ENCODE results near the gene POFUT1. TPM values are rescaled to one million over a fixed set of nuclear protein-coding genes. Genes with fewer than 3 reads are reported as not detected.

The POFUT1 gene
- polyA plus RNA-seq, 1 of the 3 experiments (the other 2 are of a cell fraction), result 35.6 TPM

DNA sequence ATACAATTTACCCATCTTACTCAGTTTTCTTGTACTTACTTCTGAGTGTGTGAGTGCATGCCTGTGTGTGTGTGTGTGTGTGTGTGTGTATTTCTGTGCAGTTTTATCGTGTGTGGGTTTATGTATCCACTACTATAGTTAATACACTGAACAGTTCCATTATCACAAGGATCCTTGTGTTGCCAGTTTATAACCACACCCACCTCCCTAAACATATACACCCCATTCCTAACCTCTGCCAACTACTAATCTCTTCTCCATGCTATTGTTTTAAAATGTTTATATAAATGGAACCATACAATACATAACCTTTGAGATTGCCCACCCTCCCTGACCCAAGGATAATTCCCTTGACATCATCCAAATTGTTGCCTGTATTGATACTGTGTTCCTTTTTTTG is 18.7 kb downstream of the POFUT1 start:
- no peaks in the 10 kb centered on the region for H3K4me1 ChIP-seq (ENCODE audit: control insufficient read depth in 1 of 2, insufficient read depth in 2 of 2, low read depth in 1 of 2, low read length in 1 of 2)
- 100% methylated on average over 1 of the region's 1 CpG for WGBS (ENCODE audit: low lambda C conversion rate)
- no peak overlapping the region for H3K27ac ChIP-seq (ENCODE audit: low read depth in 2 of 2, low read length in 1 of 2)
- no peaks in the 10 kb centered on the region for H4K20me1 ChIP-seq (ENCODE audit: insufficient read depth)
- ChIA-PET CTCF (interaction anchor here (1.7 kb wide), 1 partner anchor 393 kb away, joined by 4 read pairs; no protein-coding TSS in a partner anchor), POLR2A (no interaction called here)
- H3K36me3 ChIP-seq (replicated peaks in 1 of 2; ENCODE audit: control insufficient read depth in 1 of 2, insufficient read depth in 2 of 2, low read length in 1 of 2), result peaks cover 14 to 39% of the 10 kb centered on the region in 2 experiments
- no peak overlapping the region for H3K4me3 ChIP-seq (ENCODE audit: low read depth in 2 of 2, low read length in 1 of 2)
- H3K9me2 ChIP-seq, result no peaks in the 10 kb centered on the region
- H3K27me3 ChIP-seq (ENCODE audit: insufficient read depth), result no peaks in the 10 kb centered on the region
- no peak overlapping the region for H3K9ac ChIP-seq
- DNase-seq, result no peak
- H3K79me2 ChIP-seq (ENCODE audit: insufficient read depth), result no peaks in the 10 kb centered on the region
- H3F3A ChIP-seq (replicated peaks; ENCODE audit: insufficient read depth), result no peaks in the 10 kb centered on the region
- no peak overlapping the region for H2AFZ ChIP-seq (ENCODE audit: low read depth)
- no peak overlapping the region for H3K4me2 ChIP-seq
- H3K9me3 ChIP-seq, result no peaks in the 10 kb centered on the region
- no peak for TF ChIP-seq NRF1 (IDR thresholded peaks at IDR 0.05; ENCODE audit: low read depth, low read length)
- TF ChIP-seq YY1 (IDR thresholded peaks at IDR 0.05; ENCODE audit: low read depth), result no peak
- TF ChIP-seq MEF2A (IDR thresholded peaks at IDR 0.05; ENCODE audit: borderline replicate concordance, low read depth), result no peak

DNA sequence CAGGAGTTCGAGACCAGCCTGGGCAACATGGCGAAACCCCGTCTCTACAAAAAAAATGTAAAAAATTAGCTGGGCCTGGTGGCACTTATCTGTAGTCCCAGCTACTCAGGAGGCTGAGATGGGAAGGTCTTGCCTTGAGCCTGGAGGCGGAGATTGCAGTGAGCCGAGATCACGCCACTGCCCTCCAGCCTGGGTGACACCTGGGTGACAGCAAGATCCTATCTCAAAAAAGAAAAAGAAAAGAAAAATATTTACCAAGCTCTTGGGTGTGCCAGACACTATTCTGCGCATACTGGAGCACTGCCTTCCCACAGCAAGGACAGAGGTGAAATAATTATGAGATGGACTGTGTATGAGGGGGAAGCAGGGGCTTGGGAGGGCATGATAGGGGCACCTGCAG is 19.6 kb downstream of the POFUT1 start:
- Histone ChIP-seq H3K9ac (no peak overlapping the region), H3K4me1 (ENCODE audit: control insufficient read depth in 1 of 2, insufficient read depth in 2 of 2, low read depth in 1 of 2, low read length in 1 of 2) (no peaks in the 10 kb centered on the region), H3K79me2 (ENCODE audit: insufficient read depth) (no peaks in the 10 kb centered on the region), H3K9me3 (no peaks in the 10 kb centered on the region), H3K4me3 (ENCODE audit: low read depth in 2 of 2, low read length in 1 of 2) (no peak overlapping the region), H3K27me3 (ENCODE audit: insufficient read depth) (no peaks in the 10 kb centered on the region), H4K20me1 (ENCODE audit: insufficient read depth) (no peaks in the 10 kb centered on the region), H3K27ac (ENCODE audit: low read depth in 2 of 2, low read length in 1 of 2) (no peak overlapping the region), H3K4me2 (no peak overlapping the region), H3K9me2 (no peaks in the 10 kb centered on the region), H3K36me3 (replicated peaks in 1 of 2; ENCODE audit: control insufficient read depth in 1 of 2, insufficient read depth in 2 of 2, low read length in 1 of 2) (peaks cover 16 to 44% of the 10 kb centered on the region in 2 experiments), H3F3A (replicated peaks; ENCODE audit: insufficient read depth) (no peaks in the 10 kb centered on the region), H2AFZ (ENCODE audit: low read depth) (no peak overlapping the region)
- TF ChIP-seq CHD2 (IDR thresholded peaks at IDR 0.05; ENCODE audit: low read length, partially characterized antibody) (no peak), MXI1 (IDR thresholded peaks at IDR 0.05; ENCODE audit: low read depth, low read length) (no peak), NFIC (IDR thresholded peaks at IDR 0.05; ENCODE audit: borderline replicate concordance) (no peak), GABPA (IDR thresholded peaks at IDR 0.05; ENCODE audit: low read depth) (no peak), RXRA (IDR thresholded peaks at IDR 0.05; ENCODE audit: borderline replicate concordance, low read depth) (no peak), POLR2AphosphoS5 (IDR thresholded peaks at IDR 0.05; ENCODE audit: low read depth, low read length) (no peak), FOSL2 (IDR thresholded peaks at IDR 0.05; ENCODE audit: borderline replicate concordance, low read depth) (no peak), RCOR1 (IDR thresholded peaks at IDR 0.05; ENCODE audit: low read length) (no peak)
- TF ChIP-seq, protein P1, sequence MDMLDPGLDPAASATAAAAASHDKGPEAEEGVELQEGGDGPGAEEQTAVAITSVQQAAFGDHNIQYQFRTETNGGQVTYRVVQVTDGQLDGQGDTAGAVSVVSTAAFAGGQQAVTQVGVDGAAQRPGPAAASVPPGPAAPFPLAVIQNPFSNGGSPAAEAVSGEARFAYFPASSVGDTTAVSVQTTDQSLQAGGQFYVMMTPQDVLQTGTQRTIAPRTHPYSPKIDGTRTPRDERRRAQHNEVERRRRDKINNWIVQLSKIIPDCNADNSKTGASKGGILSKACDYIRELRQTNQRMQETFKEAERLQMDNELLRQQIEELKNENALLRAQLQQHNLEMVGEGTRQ (IDR thresholded peaks at IDR 0.05; ENCODE audit: borderline replicate concordance, low read depth, low read length), result no peak
- TF ChIP-seq, protein P2, sequence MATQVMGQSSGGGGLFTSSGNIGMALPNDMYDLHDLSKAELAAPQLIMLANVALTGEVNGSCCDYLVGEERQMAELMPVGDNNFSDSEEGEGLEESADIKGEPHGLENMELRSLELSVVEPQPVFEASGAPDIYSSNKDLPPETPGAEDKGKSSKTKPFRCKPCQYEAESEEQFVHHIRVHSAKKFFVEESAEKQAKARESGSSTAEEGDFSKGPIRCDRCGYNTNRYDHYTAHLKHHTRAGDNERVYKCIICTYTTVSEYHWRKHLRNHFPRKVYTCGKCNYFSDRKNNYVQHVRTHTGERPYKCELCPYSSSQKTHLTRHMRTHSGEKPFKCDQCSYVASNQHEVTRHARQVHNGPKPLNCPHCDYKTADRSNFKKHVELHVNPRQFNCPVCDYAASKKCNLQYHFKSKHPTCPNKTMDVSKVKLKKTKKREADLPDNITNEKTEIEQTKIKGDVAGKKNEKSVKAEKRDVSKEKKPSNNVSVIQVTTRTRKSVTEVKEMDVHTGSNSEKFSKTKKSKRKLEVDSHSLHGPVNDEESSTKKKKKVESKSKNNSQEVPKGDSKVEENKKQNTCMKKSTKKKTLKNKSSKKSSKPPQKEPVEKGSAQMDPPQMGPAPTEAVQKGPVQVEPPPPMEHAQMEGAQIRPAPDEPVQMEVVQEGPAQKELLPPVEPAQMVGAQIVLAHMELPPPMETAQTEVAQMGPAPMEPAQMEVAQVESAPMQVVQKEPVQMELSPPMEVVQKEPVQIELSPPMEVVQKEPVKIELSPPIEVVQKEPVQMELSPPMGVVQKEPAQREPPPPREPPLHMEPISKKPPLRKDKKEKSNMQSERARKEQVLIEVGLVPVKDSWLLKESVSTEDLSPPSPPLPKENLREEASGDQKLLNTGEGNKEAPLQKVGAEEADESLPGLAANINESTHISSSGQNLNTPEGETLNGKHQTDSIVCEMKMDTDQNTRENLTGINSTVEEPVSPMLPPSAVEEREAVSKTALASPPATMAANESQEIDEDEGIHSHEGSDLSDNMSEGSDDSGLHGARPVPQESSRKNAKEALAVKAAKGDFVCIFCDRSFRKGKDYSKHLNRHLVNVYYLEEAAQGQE (IDR thresholded peaks at IDR 0.05; ENCODE audit: low read depth, low read length), result no peak
- WGBS (ENCODE audit: low lambda C conversion rate), result 94% methylated on average over 7 of the region's 7 CpGs
- DNase-seq, result no peak
- ChIA-PET CTCF (interaction anchor here (1.0 kb wide), 1 partner anchor 229 kb away, joined by 3 read pairs; no protein-coding TSS in a partner anchor), POLR2A (no interaction called here)

Data from SK-N-SH (cell line).